CD14-positive monocyte (primary cell): ENCODE data around the gene STK38. TPM values are rescaled to one million over a fixed set of nuclear protein-coding genes. Genes with fewer than 3 reads are reported as not detected.

Experiments used
- DNase-seq, 3 donors: peaks; one replicate each; pipeline ENCODE4 v3.0.0-alpha.2; 2011 to 2022
- H2AFZ ChIP-seq: 2 replicates; pipeline ENCODE4 v1.6.0; 2012; ENCODE audit warnings: mild to moderate bottlenecking, low read depth, low read length, inconsistent platforms; ENCODE audit not compliant: insufficient read depth, poor library complexity, severe bottlenecking
- H3K27ac ChIP-seq, 2 donors: 1 replicate in 1 of 2; 2 replicates in 1 of 2; pipeline ENCODE4 v1.5.1; 2012 to 2013; ENCODE audit warnings: low read length in 2 of 2, control low read depth in 1 of 2, inconsistent platforms in 1 of 2, low read depth in 1 of 2, mild to moderate bottlenecking in 1 of 2
- H3K27me3 ChIP-seq, 2 donors: one replicate each; pipeline versions ENCODE4 v1.6.0 to v1.6.1; 2011 to 2013; ENCODE audit warnings: low read length in 2 of 2; ENCODE audit not compliant: control insufficient read depth in 2 of 2, insufficient read depth in 2 of 2
- H3K36me3 ChIP-seq, 2 donors: replicated peaks in 1 of 2; 1 replicate in 1 of 2; 2 replicates in 1 of 2; pipeline versions ENCODE4 v1.5.1 to v1.6.1; 2012 to 2013; ENCODE audit warnings: low read length in 2 of 2, control low read depth in 1 of 2, inconsistent platforms in 1 of 2, mild to moderate bottlenecking in 1 of 2; ENCODE audit not compliant: insufficient read depth in 2 of 2, control insufficient read depth in 1 of 2
- H3K4me1 ChIP-seq, 2 donors: 1 replicate in 1 of 2; 2 replicates in 1 of 2; pipeline versions ENCODE4 v1.5.1 to v1.6.1; 2012 to 2013; ENCODE audit warnings: low read length in 2 of 2, control low read depth in 1 of 2, inconsistent platforms in 1 of 2, mild to moderate bottlenecking in 1 of 2, moderate library complexity in 1 of 2; ENCODE audit not compliant: insufficient read depth in 2 of 2, control insufficient read depth in 1 of 2
- H3K4me2 ChIP-seq: replicated peaks from 2 replicates; pipeline ENCODE3; 2012; ENCODE audit warnings: low read length, moderate library complexity, mild to moderate bottlenecking; ENCODE audit not compliant: poor library complexity, severe bottlenecking; ENCODE audit errors: extremely low read depth
- H3K4me3 ChIP-seq, 3 experiments: fragments of 200-600 bp in 1 of 3; sonication (generic) in 1 of 3; replicated peaks in 1 of 3; 1 replicate in 2 of 3; 2 replicates in 1 of 3; pipeline ENCODE4 v1.5.1; 2011 to 2013; ENCODE audit warnings: low read length in 3 of 3, mild to moderate bottlenecking in 3 of 3, control low read depth in 2 of 3, low read depth in 2 of 3, inconsistent platforms in 1 of 3, moderate library complexity in 1 of 3
- H3K79me2 ChIP-seq: 2 replicates; pipeline ENCODE4 v1.6.0; 2012; ENCODE audit warnings: mild to moderate bottlenecking, control low read depth, inconsistent platforms, low read length, moderate library complexity; ENCODE audit not compliant: insufficient read depth
- H3K9ac ChIP-seq: 2 replicates; pipeline ENCODE4 v1.6.0; 2017; ENCODE audit warnings: low read length, mild to moderate bottlenecking; ENCODE audit not compliant: insufficient read depth, poor library complexity, severe bottlenecking
- H3K9me3 ChIP-seq, 2 donors: replicated peaks in 1 of 2; 1 replicate in 1 of 2; 2 replicates in 1 of 2; pipeline versions ENCODE4 v1.5.1 to v1.6.1; 2012 to 2013; ENCODE audit warnings: low read length in 2 of 2, control low read depth in 1 of 2; ENCODE audit not compliant: control insufficient read depth in 1 of 2, insufficient read depth in 1 of 2
- H4K20me1 ChIP-seq: 2 replicates; pipeline ENCODE4 v1.6.0; 2012; ENCODE audit warnings: mild to moderate bottlenecking, low read length, control low read depth, moderate library complexity; ENCODE audit not compliant: insufficient read depth
- H3K27ac Mint-ChIP-seq, 7 donors: one replicate each; pipeline ENCODE4 v1.8.0; 2020; ENCODE audit warnings: mild to moderate bottlenecking in 7 of 7, mixed read lengths in 7 of 7, moderate library complexity in 6 of 7, inconsistent platforms in 2 of 7
- H3K27me3 Mint-ChIP-seq, 3 donors: one replicate each; pipeline ENCODE4 v1.8.0; 2021 to 2022; ENCODE audit warnings: low read depth in 3 of 3, mild to moderate bottlenecking in 3 of 3, mixed read lengths in 3 of 3, moderate library complexity in 3 of 3, inconsistent platforms in 1 of 3
- H3K36me3 Mint-ChIP-seq, 2 donors: one replicate each; pipeline ENCODE4 v1.8.0; 2020; ENCODE audit warnings: mixed read lengths in 2 of 2, inconsistent platforms in 1 of 2, mild to moderate bottlenecking in 1 of 2
- H3K4me1 Mint-ChIP-seq: one replicate; pipeline ENCODE4 v1.8.0; 2020; ENCODE audit warnings: mild to moderate bottlenecking, mixed read lengths
- H3K4me3 Mint-ChIP-seq, 2 donors: one replicate each; pipeline ENCODE4 v1.8.0; 2020; ENCODE audit warnings: mild to moderate bottlenecking in 2 of 2, mixed read lengths in 2 of 2, moderate library complexity in 1 of 2
- H3K9me3 Mint-ChIP-seq, 7 donors: one replicate each; pipeline ENCODE4 v1.8.0; 2020 to 2022; ENCODE audit warnings: mixed read lengths in 7 of 7, mild to moderate bottlenecking in 6 of 7, moderate library complexity in 6 of 7, inconsistent platforms in 2 of 7
- intact Hi-C, 2 donors: fragments of 100-400 bp; cut with micrococcal nuclease; formaldehyde crosslinking; loops; one replicate each; pipeline versions ENCODE4 v1.15.0 to v1.15.1; 2023
- polyA plus RNA-seq, 3 donors: library from polyadenylated mRNA; depleted of rRNA in 1 of 3; unstranded in 2 of 3; stranded (reverse) in 1 of 3; fragments of 300-500 nt in 2 of 3; fragments of >200 nt in 1 of 3; fragmentation: Illumina TruSeq in 2 of 3; gene quantifications; 1 replicate in 2 of 3; 2 replicates in 1 of 3; pipeline ENCODE4 v1.2.3, GENCODE V29; 2012 to 2021
- TF ChIP-seq, protein P1 (sequence below): fragments of 200-600 bp; IDR thresholded peaks from one replicate; pipeline ENCODE4 v1.8.0; 2022; ENCODE audit warnings: antibody characterized with exemption, mild to moderate bottlenecking

STK38 gene
- polyA plus RNA-seq, 3 donors: 57.1 to 95.7 (median 58.4) TPM

DNA sequence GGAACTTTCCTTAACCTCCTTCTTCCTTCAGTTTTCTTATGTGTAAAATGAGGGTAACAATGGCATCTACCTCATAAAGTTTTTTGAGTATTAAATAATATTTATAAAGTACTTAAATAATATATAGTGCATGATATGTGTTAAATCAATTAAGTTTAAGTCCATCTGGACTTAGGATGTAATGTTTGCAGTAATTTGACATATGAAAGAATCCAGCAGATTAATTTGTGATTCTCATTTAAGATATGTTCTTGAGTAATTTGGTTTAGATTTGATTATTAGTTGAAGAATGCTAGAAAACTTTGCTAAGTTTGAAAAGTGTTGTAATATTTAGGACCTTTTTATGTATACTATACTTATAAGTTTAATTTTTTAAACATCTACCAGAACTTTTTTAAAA, 86.4 kb downstream of the STK38 start:
- H3K9me3 ChIP-seq: no peaks in the 10 kb centered on the region
- Mint-ChIP-seq H3K27ac (no peak overlapping the region), H3K27me3 (no peaks in the 10 kb centered on the region), H3K4me1 (peaks cover 29% of the 10 kb centered on the region), H3K9me3 (no peaks in the 10 kb centered on the region), H3K4me3 (no peak overlapping the region), H3K36me3 (peaks cover 19 to 26% of the 10 kb centered on the region in 2 donors)
- H3K4me3 ChIP-seq: no peak overlapping the region
- TF ChIP-seq, protein P1, sequence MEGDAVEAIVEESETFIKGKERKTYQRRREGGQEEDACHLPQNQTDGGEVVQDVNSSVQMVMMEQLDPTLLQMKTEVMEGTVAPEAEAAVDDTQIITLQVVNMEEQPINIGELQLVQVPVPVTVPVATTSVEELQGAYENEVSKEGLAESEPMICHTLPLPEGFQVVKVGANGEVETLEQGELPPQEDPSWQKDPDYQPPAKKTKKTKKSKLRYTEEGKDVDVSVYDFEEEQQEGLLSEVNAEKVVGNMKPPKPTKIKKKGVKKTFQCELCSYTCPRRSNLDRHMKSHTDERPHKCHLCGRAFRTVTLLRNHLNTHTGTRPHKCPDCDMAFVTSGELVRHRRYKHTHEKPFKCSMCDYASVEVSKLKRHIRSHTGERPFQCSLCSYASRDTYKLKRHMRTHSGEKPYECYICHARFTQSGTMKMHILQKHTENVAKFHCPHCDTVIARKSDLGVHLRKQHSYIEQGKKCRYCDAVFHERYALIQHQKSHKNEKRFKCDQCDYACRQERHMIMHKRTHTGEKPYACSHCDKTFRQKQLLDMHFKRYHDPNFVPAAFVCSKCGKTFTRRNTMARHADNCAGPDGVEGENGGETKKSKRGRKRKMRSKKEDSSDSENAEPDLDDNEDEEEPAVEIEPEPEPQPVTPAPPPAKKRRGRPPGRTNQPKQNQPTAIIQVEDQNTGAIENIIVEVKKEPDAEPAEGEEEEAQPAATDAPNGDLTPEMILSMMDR: no peak
- no peak overlapping the region for H3K27ac ChIP-seq
- peaks cover 95% of the 10 kb centered on the region for H4K20me1 ChIP-seq
- DNase-seq: no peak
- peaks cover 99% of the 10 kb centered on the region for H3K79me2 ChIP-seq
- no peak overlapping the region for H3K4me2 ChIP-seq
- H3K4me1 ChIP-seq: peaks cover 7 to 11% of the 10 kb centered on the region in 2 donors
- H3K27me3 ChIP-seq: no peaks in the 10 kb centered on the region
- peaks cover 6 to 28% of the 10 kb centered on the region in 2 donors for H3K36me3 ChIP-seq
- H3K9ac ChIP-seq: no peak overlapping the region
- intact Hi-C loops: no loop called here
- no peak overlapping the region for H2AFZ ChIP-seq

DNA sequence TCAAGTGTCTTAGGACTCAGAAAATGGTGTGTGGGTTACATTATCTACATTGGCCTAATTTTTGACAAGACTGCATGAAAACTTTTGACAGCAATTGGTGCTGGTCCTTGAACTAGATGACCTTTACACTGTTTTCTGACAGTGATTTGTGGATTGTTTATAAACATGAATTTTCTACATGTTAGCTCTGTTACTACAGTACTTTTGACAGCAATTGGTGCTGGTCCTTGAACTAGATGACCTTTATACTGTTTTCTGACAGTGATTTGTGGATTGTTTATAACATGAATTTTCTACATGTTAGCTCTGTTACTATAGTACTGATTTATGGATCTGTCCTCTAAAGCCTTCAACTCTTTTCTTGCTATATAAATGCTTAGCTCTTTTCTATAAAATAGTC, 87.8 kb downstream of the STK38 start:
- H3K79me2 ChIP-seq: peaks cover 99% of the 10 kb centered on the region
- DNase-seq: no peak
- peaks cover 6 to 38% of the 10 kb centered on the region in 2 donors for H3K36me3 ChIP-seq
- Mint-ChIP-seq H3K27ac (no peak overlapping the region), H3K9me3 (no peaks in the 10 kb centered on the region), H3K36me3 (peaks cover 20 to 36% of the 10 kb centered on the region in 2 donors), H3K27me3 (no peaks in the 10 kb centered on the region), H3K4me1 (peaks cover 29% of the 10 kb centered on the region), H3K4me3 (no peak overlapping the region)
- H3K27me3 ChIP-seq: no peaks in the 10 kb centered on the region
- intact Hi-C loops: no loop called here
- peaks cover 7 to 11% of the 10 kb centered on the region in 2 donors for H3K4me1 ChIP-seq
- H3K4me3 ChIP-seq: no peak overlapping the region
- no peak overlapping the region for H3K27ac ChIP-seq
- no peak overlapping the region for H3K9ac ChIP-seq
- no peaks in the 10 kb centered on the region for H3K9me3 ChIP-seq
- no peak overlapping the region for H2AFZ ChIP-seq
- H3K4me2 ChIP-seq: no peak overlapping the region
- TF ChIP-seq, protein P1: no peak
- peaks cover 95% of the 10 kb centered on the region for H4K20me1 ChIP-seq
